Left renal pelvis (tissue), 4 donors: ENCODE data around the gene ST3GAL4. TPM values are rescaled to one million over a fixed set of nuclear protein-coding genes. Genes with fewer than 3 reads are reported as not detected.

Source experiments
- DNase-seq, 4 donors: peaks; one replicate each; pipeline ENCODE4 v3.0.0-alpha.2; 2013; ENCODE audit warnings: low read depth in 4 of 4, low spot score in 3 of 4
- polyA plus RNA-seq, 4 donors: library from polyadenylated mRNA; unstranded; fragments of 120-200 nt; gene quantifications; one replicate each; pipeline ENCODE4 v1.2.1, GENCODE V29; 2013; ENCODE audit not compliant: insufficient read length in 4 of 4

ST3GAL4 gene
- polyA plus RNA-seq, 4 donors = 17.0 to 33.6 (median 19.9) TPM

GRCh38 chr11:126403658-126404057 lies 48.2 kb downstream of the ST3GAL4 start:
- DNase-seq = no peak

GRCh38 chr11:126404367-126404766 lies 48.9 kb downstream of the ST3GAL4 start:
- DNase-seq = no peak

GRCh38 chr11:126405374-126405773 lies 49.9 kb downstream of the ST3GAL4 start:
- DNase-seq = no peak

GRCh38 chr11:126405906-126406305 lies 50.4 kb downstream of the ST3GAL4 start:
- no peak for DNase-seq

- DNase-seq = no peak
Measured at GRCh38 chr11:126406368-126406767, 50.9 kb downstream of the ST3GAL4 start.

GRCh38 chr11:126407101-126407521 lies 51.6 kb downstream of the ST3GAL4 start:
- no peak for DNase-seq

GRCh38 chr11:126407682-126408288 lies 52.3 kb downstream of the ST3GAL4 start:
- no peak for DNase-seq

- no peak for DNase-seq
Measured at GRCh38 chr11:126408496-126408895, 53.0 kb downstream of the ST3GAL4 start.

- DNase-seq = no peak
Measured at GRCh38 chr11:126408901-126409619, 53.6 kb downstream of the ST3GAL4 start.

- DNase-seq = no peak
Measured at GRCh38 chr11:126409620-126409985, 54.1 kb downstream of the ST3GAL4 start.

GRCh38 chr11:126410649-126411048 lies 55.2 kb downstream of the ST3GAL4 start:
- DNase-seq = no peak

- no peak for DNase-seq
Measured at GRCh38 chr11:126411971-126412381, 56.5 kb downstream of the ST3GAL4 start.

- DNase-seq = no peak
Measured at GRCh38 chr11:126413426-126413825, 57.9 kb downstream of the ST3GAL4 start.

GRCh38 chr11:126413843-126414405 lies 58.4 kb downstream of the ST3GAL4 start:
- no peak for DNase-seq

- no peak for DNase-seq
Measured at GRCh38 chr11:126414615-126415014, 59.1 kb downstream of the ST3GAL4 start.

GRCh38 chr11:126415128-126415527 lies 59.6 kb downstream of the ST3GAL4 start:
- DNase-seq = peak in 3 of 4 donors; percentile 41 to 61 (median 43)

GRCh38 chr11:126415669-126416420 lies 60.4 kb downstream of the ST3GAL4 start:
- DNase-seq = peak; percentile 55 to 68 (median 62)

GRCh38 chr11:126416542-126417090 lies 61.1 kb downstream of the ST3GAL4 start:
- peak; percentile 68 to 74 (median 72) for DNase-seq

GRCh38 chr11:126417091-126417862 lies 61.8 kb downstream of the ST3GAL4 start:
- DNase-seq = no peak

GRCh38 chr11:126418887-126419286 lies 63.4 kb downstream of the ST3GAL4 start:
- DNase-seq = no peak
